K562 (cell line): ENCODE data around the gene RBM4B.

Source experiments
- AFF4 ChIP-seq: sonication (generic); formaldehyde crosslinking; IDR thresholded peaks from 2 replicates; pipeline ENCODE4 v1.8.0; 2023; ENCODE audit warnings: mild to moderate bottlenecking, missing genetic modification reagents
- CTCF ChIP-seq, 3 experiments: IDR thresholded peaks in 2 of 3; conservative IDR thresholded peaks in 1 of 3; 2 replicates each; pipeline ENCODE4 v1.5.1; 2011 to 2012; ENCODE audit warnings: low read length in 3 of 3, mild to moderate bottlenecking in 3 of 3, control low read depth in 2 of 3, improper control_type of control experiment in 1 of 3, inconsistent platforms in 1 of 3, low read depth in 1 of 3, mixed read lengths in 1 of 3, moderate library complexity in 1 of 3; ENCODE audit not compliant: insufficient read depth in 2 of 3
- DPF2 ChIP-seq: fragments of 450-650 bp; IDR thresholded peaks from 2 replicates; pipeline ENCODE4 v1.6.1; 2016
- ELF2 ChIP-seq: fragments of 250-450 bp; sonication (Bioruptor Pico); IDR thresholded peaks from 2 replicates; pipeline ENCODE4 v1.5.0; 2021; ENCODE audit warnings: mild to moderate bottlenecking
- ELK1 ChIP-seq: sonication (generic); formaldehyde crosslinking; IDR thresholded peaks from 2 replicates; pipeline ENCODE4 v1.8.1; 2022; ENCODE audit warnings: missing genetic modification reagents
- EP300 ChIP-seq: IDR thresholded peaks from 2 replicates; pipeline ENCODE4 v1.6.1; 2012; ENCODE audit warnings: low read length, improper control_type of control experiment
- HMG20B ChIP-seq: fragments of 250-450 bp; sonication (Bioruptor Pico); IDR thresholded peaks from 2 replicates; pipeline ENCODE4 v1.5.0; 2021; ENCODE audit warnings: mild to moderate bottlenecking
- KDM1A ChIP-seq, 2 experiments: fragments of 450-650 bp; IDR thresholded peaks; 2 replicates each; pipeline ENCODE4 v1.6.1; 2016; ENCODE audit warnings: mild to moderate bottlenecking in 2 of 2
- MYBL2 ChIP-seq, 2 experiments: fragments of 450-650 bp in 1 of 2; sonication (generic) in 1 of 2; formaldehyde crosslinking in 1 of 2; IDR thresholded peaks; 2 replicates each; pipeline versions ENCODE4 v1.6.1 to v1.8.1; 2017 to 2022; ENCODE audit warnings: borderline replicate concordance in 1 of 2, inconsistent platforms in 1 of 2, low read depth in 1 of 2, mild to moderate bottlenecking in 1 of 2, missing genetic modification reagents in 1 of 2, moderate library complexity in 1 of 2
- PCBP2 ChIP-seq: fragments of 200-400 bp; formaldehyde crosslinking; IDR thresholded peaks from 2 replicates; pipeline ENCODE4 v1.6.1; 2018; ENCODE audit warnings: low read length, low read depth, mild to moderate bottlenecking, moderate library complexity; ENCODE audit not compliant: poor library complexity, severe bottlenecking
- RAD51 ChIP-seq: fragments of 450-650 bp; IDR thresholded peaks from 2 replicates; pipeline ENCODE4 v1.7.1; 2016; ENCODE audit warnings: low read depth, mild to moderate bottlenecking, borderline replicate concordance
- TBP ChIP-seq: optimal IDR thresholded peaks from 2 replicates; pipeline ENCODE3; 2011; ENCODE audit warnings: low read depth, low read length, improper control_type of control experiment
- ZNF174 ChIP-seq: fragments of 250-450 bp; sonication (Bioruptor Pico); IDR thresholded peaks from 2 replicates; pipeline ENCODE4 v1.4.0; 2020; ENCODE audit warnings: mild to moderate bottlenecking

- TF ChIP-seq CTCF (IDR thresholded peaks at IDR 0.05 in 2 of 3, conservative IDR thresholded peaks at IDR 0.05 in 1 of 3; ENCODE audit: insufficient read depth in 2 of 3, low read depth in 1 of 3, low read length in 3 of 3), result no peak
- TF ChIP-seq AFF4 (CRISPR knock-in tag), result no peak
- no peak for TF ChIP-seq DPF2
- no peak for TF ChIP-seq EP300
- no peak for TF ChIP-seq PCBP2
- TF ChIP-seq RAD51, result no peak
- no peak for TF ChIP-seq ZNF174 (CRISPR knock-in tag)
- TF ChIP-seq HMG20B (CRISPR knock-in tag), result no peak
- TF ChIP-seq ELK1 (CRISPR knock-in tag), result no peak
- no peak for TF ChIP-seq TBP
- no peak for TF ChIP-seq ELF2
- TF ChIP-seq MYBL2 (IDR thresholded peaks at IDR 0.05; ENCODE audit: low read depth), result no peak
- no peak for TF ChIP-seq MYBL2 (CRISPR knock-in tag; IDR thresholded peaks at IDR 0.05; ENCODE audit: borderline replicate concordance)
- no peak for TF ChIP-seq KDM1A (IDR thresholded peaks at IDR 0.05)
These were observed 15.8 kb upstream of the RBM4B start for GRCh38 chr11:66693356-66694055.
